Measurements from ENCODE around the gene ESR1. TPM values are rescaled to one million over a fixed set of nuclear protein-coding genes. Genes with fewer than 3 reads are reported as not detected.
A peak's percentile ranks its signal among the peaks of the same experiment; 100 is the strongest.

The ESR1 gene
- total and polyA plus RNA-seq, 7 experiments from 2014 or later: 0.59 to 5.2 (median 2.8) TPM

GRCh38 chr6:151765444-151765886, 42.0 kb upstream of the ESR1 start:
- CTCF ChIA-PET: interaction anchor here (0.5 to 2.1 kb wide), 10 partner anchors 8 to 534 kb away, joined by 3 to 10 read pairs (median 3); no protein-coding TSS in a partner anchor
- POLR2A ChIA-PET: no interaction called here
- H3K27ac Mint-ChIP-seq: no peak overlapping the region

GRCh38 chr6:151772446-151772845, 35.0 kb upstream of the ESR1 start:
- Mint-ChIP-seq H3K4me1 (peaks cover 0 to 2% (median 0%) of the 10 kb centered on the region in 7 donors), H3K27me3 (peaks cover 0 to 37% (median 7%) of the 10 kb centered on the region in 5 donors), H3K27ac (no peak overlapping the region), H3K9me3 (peaks cover 0 to 5% (median 0%) of the 10 kb centered on the region in 11 donors), H3K4me3 (no peak overlapping the region), H3K36me3 (peaks cover 0 to 5% (median 0%) of the 10 kb centered on the region in 5 donors)
- no peak for ATAC-seq
- Histone ChIP-seq H3K4me1 (ENCODE audit: control insufficient read depth in 2 of 2, insufficient read depth in 2 of 2, low read length in 2 of 2) (no peaks in the 10 kb centered on the region), H3K9me3 (ENCODE audit: control insufficient read depth in 2 of 3, low read length in 3 of 3) (no peaks in the 10 kb centered on the region), H3K36me3 (ENCODE audit: control insufficient read depth in 2 of 3, insufficient read depth in 3 of 3, low read length in 3 of 3) (no peaks in the 10 kb centered on the region), H3K27ac (ENCODE audit: low read depth, low read length) (no peak overlapping the region), H3K4me3 (ENCODE audit: low read length) (no peak overlapping the region), H3K27me3 (ENCODE audit: control insufficient read depth in 2 of 2, insufficient read depth in 2 of 2, low read length in 2 of 2) (no peaks in the 10 kb centered on the region)
- DNase-seq: no peak
- POLR2A ChIA-PET: interaction anchor here (0.7 kb wide), 1 partner anchor 427 kb away, joined by 3 read pairs; no protein-coding TSS in a partner anchor
- CTCF ChIA-PET: no interaction called here
- intact Hi-C loops (cut with micrococcal nuclease): no loop called here

More at GRCh38 chr6:151765444-151765886, 42.0 kb upstream of the ESR1 start:
- Histone ChIP-seq H3K4me3 (ENCODE audit: low read length) (no peak overlapping the region), H3K27me3 (ENCODE audit: control insufficient read depth in 2 of 2, insufficient read depth in 2 of 2, low read length in 2 of 2) (no peaks in the 10 kb centered on the region), H3K4me1 (ENCODE audit: control insufficient read depth in 2 of 2, insufficient read depth in 2 of 2, low read length in 2 of 2) (no peaks in the 10 kb centered on the region), H3K36me3 (ENCODE audit: control insufficient read depth in 2 of 3, insufficient read depth in 3 of 3, low read length in 3 of 3) (no peaks in the 10 kb centered on the region), H3K9me3 (ENCODE audit: control insufficient read depth in 2 of 3, low read length in 3 of 3) (no peaks in the 10 kb centered on the region), H3K27ac (ENCODE audit: low read depth, low read length) (no peak overlapping the region)
- intact Hi-C loops (cut with micrococcal nuclease): loop anchor here (1.0 to 5.0 kb wide), 7 partner anchors 75 to 592 kb away; no protein-coding TSS in a partner anchor
- no peak overlapping the region for H3K4me3 Mint-ChIP-seq
- peak; percentile 64 for ATAC-seq
- peak in 6 of 9 donors; percentile 17 to 55 (median 36) for DNase-seq
- H3K4me1 Mint-ChIP-seq: peaks cover 0 to 29% (median 10%) of the 10 kb centered on the region in 7 donors
- peaks cover 0 to 1% (median 0%) of the 10 kb centered on the region in 5 donors for H3K36me3 Mint-ChIP-seq
- peaks cover 0 to 34% (median 7%) of the 10 kb centered on the region in 5 donors for H3K27me3 Mint-ChIP-seq
- H3K9me3 Mint-ChIP-seq: no peaks in the 10 kb centered on the region

- Histone ChIP-seq H3K27ac (ENCODE audit: low read depth, low read length) (no peak overlapping the region), H3K27me3 (ENCODE audit: control insufficient read depth in 2 of 2, insufficient read depth in 2 of 2, low read length in 2 of 2) (no peaks in the 10 kb centered on the region), H3K36me3 (ENCODE audit: control insufficient read depth in 2 of 3, insufficient read depth in 3 of 3, low read length in 3 of 3) (no peaks in the 10 kb centered on the region), H3K4me1 (ENCODE audit: control insufficient read depth in 2 of 2, insufficient read depth in 2 of 2, low read length in 2 of 2) (no peaks in the 10 kb centered on the region), H3K9me3 (ENCODE audit: control insufficient read depth in 2 of 3, low read length in 3 of 3) (no peaks in the 10 kb centered on the region), H3K4me3 (ENCODE audit: low read length) (no peak overlapping the region)
- Mint-ChIP-seq H3K27ac (no peak overlapping the region), H3K27me3 (peaks cover 0 to 30% (median 7%) of the 10 kb centered on the region in 5 donors), H3K36me3 (peaks cover 0 to 5% (median 0%) of the 10 kb centered on the region in 5 donors), H3K9me3 (peaks cover 0 to 5% (median 0%) of the 10 kb centered on the region in 11 donors), H3K4me3 (no peak overlapping the region), H3K4me1 (peaks cover 0 to 2% (median 0%) of the 10 kb centered on the region in 7 donors)
- intact Hi-C loops (cut with micrococcal nuclease): no loop called here
- ChIA-PET CTCF (no interaction called here), POLR2A (no interaction called here)
- ATAC-seq: no peak
- no peak for DNase-seq
These were observed 34.1 kb upstream of the ESR1 start for GRCh38 chr6:151773382-151773781.

GRCh38 chr6:151782560-151782959, 24.9 kb upstream of the ESR1 start:
- H3K36me3 Mint-ChIP-seq: peaks cover 0 to 8% (median 0%) of the 10 kb centered on the region in 5 donors
- CTCF ChIA-PET: no interaction called here
- Histone ChIP-seq H3K4me1 (ENCODE audit: control insufficient read depth in 2 of 2, insufficient read depth in 2 of 2, low read length in 2 of 2) (no peaks in the 10 kb centered on the region), H3K36me3 (ENCODE audit: control insufficient read depth in 2 of 3, insufficient read depth in 3 of 3, low read length in 3 of 3) (no peaks in the 10 kb centered on the region), H3K9me3 (ENCODE audit: control insufficient read depth in 2 of 3, low read length in 3 of 3) (no peaks in the 10 kb centered on the region), H3K27me3 (ENCODE audit: control insufficient read depth in 2 of 2, insufficient read depth in 2 of 2, low read length in 2 of 2) (no peaks in the 10 kb centered on the region), H3K27ac (ENCODE audit: low read depth, low read length) (no peak overlapping the region), H3K4me3 (ENCODE audit: low read length) (no peak overlapping the region)
- H3K4me1 Mint-ChIP-seq: no peaks in the 10 kb centered on the region
- intact Hi-C loops (cut with micrococcal nuclease): no loop called here
- ATAC-seq (no peak), DNase-seq (no peak)
- H3K4me3 Mint-ChIP-seq: no peak overlapping the region
- H3K27ac Mint-ChIP-seq: no peak overlapping the region
- POLR2A ChIA-PET: no interaction called here
- H3K9me3 Mint-ChIP-seq: peaks cover 0 to 6% (median 0%) of the 10 kb centered on the region in 11 donors
- H3K27me3 Mint-ChIP-seq: peaks cover 0 to 27% (median 4%) of the 10 kb centered on the region in 5 donors

- Mint-ChIP-seq H3K27me3 (peaks cover 0 to 33% (median 7%) of the 10 kb centered on the region in 5 donors), H3K4me3 (no peak overlapping the region), H3K27ac (no peak overlapping the region), H3K9me3 (peaks cover 0 to 12% (median 5%) of the 10 kb centered on the region in 11 donors), H3K4me1 (no peaks in the 10 kb centered on the region), H3K36me3 (peaks cover 0 to 15% (median 0%) of the 10 kb centered on the region in 5 donors)
- H3K27me3 ChIP-seq (ENCODE audit: control insufficient read depth in 2 of 2, insufficient read depth in 2 of 2, low read length in 2 of 2): no peaks in the 10 kb centered on the region
- DNase-seq (no peak), ATAC-seq (no peak)
- ChIA-PET POLR2A (no interaction called here), CTCF (interaction anchor here (1.1 kb wide), 1 partner anchor 19 kb away, joined by 3 read pairs; no protein-coding TSS in a partner anchor)
- no peak overlapping the region for H3K4me3 ChIP-seq (ENCODE audit: low read length)
- H3K4me1 ChIP-seq (ENCODE audit: control insufficient read depth in 2 of 2, insufficient read depth in 2 of 2, low read length in 2 of 2): no peaks in the 10 kb centered on the region
- no peaks in the 10 kb centered on the region for H3K9me3 ChIP-seq (ENCODE audit: control insufficient read depth in 2 of 3, low read length in 3 of 3)
- H3K36me3 ChIP-seq (ENCODE audit: control insufficient read depth in 2 of 3, insufficient read depth in 3 of 3, low read length in 3 of 3): no peaks in the 10 kb centered on the region
- intact Hi-C loops (cut with micrococcal nuclease): no loop called here
- no peak overlapping the region for H3K27ac ChIP-seq (ENCODE audit: low read depth, low read length)
These were observed 23.8 kb upstream of the ESR1 start for GRCh38 chr6:151783692-151784091.

- H3K4me3 Mint-ChIP-seq: no peak overlapping the region
- H3K9me3 Mint-ChIP-seq: peaks cover 0 to 15% (median 2%) of the 10 kb centered on the region in 11 donors
- peaks cover 0 to 36% (median 7%) of the 10 kb centered on the region in 5 donors for H3K27me3 Mint-ChIP-seq
These were observed 22.9 kb upstream of the ESR1 start for GRCh38 chr6:151784441-151785214.

More at GRCh38 chr6:151784441-151785214, 22.9 kb upstream of the ESR1 start:
- Mint-ChIP-seq H3K27ac (no peak overlapping the region), H3K4me1 (no peaks in the 10 kb centered on the region), H3K36me3 (peaks cover 0 to 18% (median 0%) of the 10 kb centered on the region in 5 donors)
- intact Hi-C loops (cut with micrococcal nuclease): no loop called here
- ATAC-seq: no peak
- H3K4me1 ChIP-seq (ENCODE audit: control insufficient read depth in 2 of 2, insufficient read depth in 2 of 2, low read length in 2 of 2): no peaks in the 10 kb centered on the region
- no peak for DNase-seq
- H3K36me3 ChIP-seq (ENCODE audit: control insufficient read depth in 2 of 3, insufficient read depth in 3 of 3, low read length in 3 of 3): no peaks in the 10 kb centered on the region
- ChIA-PET POLR2A (no interaction called here), CTCF (interaction anchor here (1.1 kb wide), 1 partner anchor 20 kb away, joined by 3 read pairs; no protein-coding TSS in a partner anchor)
- no peaks in the 10 kb centered on the region for H3K27me3 ChIP-seq (ENCODE audit: control insufficient read depth in 2 of 2, insufficient read depth in 2 of 2, low read length in 2 of 2)
- H3K9me3 ChIP-seq (ENCODE audit: control insufficient read depth in 2 of 3, low read length in 3 of 3): no peaks in the 10 kb centered on the region
- H3K4me3 ChIP-seq (ENCODE audit: low read length): no peak overlapping the region
- no peak overlapping the region for H3K27ac ChIP-seq (ENCODE audit: low read depth, low read length)

Data from naive thymus-derived CD4-positive, alpha-beta T cell (primary cell).